KBM-7 (cell line): ENCODE results near the gene CRELD2.
A peak's percentile ranks its signal among the peaks of the same experiment; 100 is the strongest.

Experiments
- DNase-seq: peaks from one replicate; pipeline ENCODE4 v3.0.0-alpha.2; 2015
- in situ Hi-C: fragments of 300-500 bp; cut with MboI; formaldehyde crosslinking; loops from 2 replicates; pipeline ENCODE4 v1.14.3; 2020; ENCODE audit warnings: low sequenced_read_pairs, low pct_unique_long_range_greater_than_20kb, mixed read lengths

Gene CRELD2

GRCh38 chr22:49917974-49918910 is at the start of gene CRELD2, which contains the start of gene ALG12:
Gene CRELD2 (plus strand): TSS chr22:49918634. CDS start chr22:49918770, 136 bp downstream.
Gene ALG12 (minus strand): TSS chr22:49918438. CDS start chr22:49913765, 4,673 bp downstream.
- in situ Hi-C loops = no loop called here
- peak; percentile 98 for DNase-seq

GRCh38 chr22:49869086-49869830 is 49.2 kb upstream of the CRELD2 start:
- in situ Hi-C loops = no loop called here
- DNase-seq = no peak

GRCh38 chr22:49869845-49870712 is 48.4 kb upstream of the CRELD2 start:
- in situ Hi-C loops = no loop called here
- DNase-seq = peak; percentile 50

- in situ Hi-C loops = no loop called here
Measured at GRCh38 chr22:49871482-49871881, 47.0 kb upstream of the CRELD2 start.

GRCh38 chr22:49872347-49872746 is 46.1 kb upstream of the CRELD2 start:
- no peak for DNase-seq
- in situ Hi-C loops = no loop called here

More at GRCh38 chr22:49871482-49871881, 47.0 kb upstream of the CRELD2 start:
- no peak for DNase-seq

- no peak for DNase-seq
- in situ Hi-C loops = no loop called here
Measured at GRCh38 chr22:49873228-49873940, 45.0 kb upstream of the CRELD2 start.

- no peak for DNase-seq
- in situ Hi-C loops = loop anchor here (25.0 kb wide), 1 partner anchor 90 kb away; no protein-coding TSS in a partner anchor
Measured at GRCh38 chr22:49877642-49878041, 40.8 kb upstream of the CRELD2 start.

GRCh38 chr22:49878206-49878605 is 40.2 kb upstream of the CRELD2 start:
- no peak for DNase-seq
- in situ Hi-C loops = loop anchor here (25.0 kb wide), 1 partner anchor 91 kb away; no protein-coding TSS in a partner anchor

GRCh38 chr22:49879871-49880270 is 38.6 kb upstream of the CRELD2 start:
- DNase-seq = no peak
- in situ Hi-C loops = loop anchor here (25.0 kb wide), 1 partner anchor 93 kb away; no protein-coding TSS in a partner anchor

- in situ Hi-C loops = loop anchor here (25.0 kb wide), 1 partner anchor 93 kb away; no protein-coding TSS in a partner anchor
- DNase-seq = peak; percentile 62
Measured at GRCh38 chr22:49880281-49880680, 38.2 kb upstream of the CRELD2 start.

GRCh38 chr22:49881856-49882255 is 36.6 kb upstream of the CRELD2 start:
- no peak for DNase-seq
- in situ Hi-C loops = loop anchor here (25.0 kb wide), 1 partner anchor 95 kb away; no protein-coding TSS in a partner anchor

- in situ Hi-C loops = loop anchor here (25.0 kb wide), 1 partner anchor 95 kb away; no protein-coding TSS in a partner anchor
- no peak for DNase-seq
Measured at GRCh38 chr22:49882519-49883293, 35.7 kb upstream of the CRELD2 start.

- DNase-seq = no peak
- in situ Hi-C loops = loop anchor here (25.0 kb wide), 1 partner anchor 96 kb away; no protein-coding TSS in a partner anchor
Measured at GRCh38 chr22:49883294-49883640, 35.2 kb upstream of the CRELD2 start.

- in situ Hi-C loops = loop anchor here (25.0 kb wide), 1 partner anchor 97 kb away; no protein-coding TSS in a partner anchor
- DNase-seq = no peak
Measured at GRCh38 chr22:49884075-49884474, 34.4 kb upstream of the CRELD2 start.

GRCh38 chr22:49884503-49885260 is 33.8 kb upstream of the CRELD2 start:
- in situ Hi-C loops = loop anchor here (25.0 kb wide), 1 partner anchor 97 kb away; no protein-coding TSS in a partner anchor
- DNase-seq = no peak

GRCh38 chr22:49885281-49885680 is 33.2 kb upstream of the CRELD2 start:
- in situ Hi-C loops = loop anchor here (25.0 kb wide), 1 partner anchor 98 kb away; no protein-coding TSS in a partner anchor
- no peak for DNase-seq
